ENCODE data around the gene ZNHIT6.

ZNHIT6 gene

DNA sequence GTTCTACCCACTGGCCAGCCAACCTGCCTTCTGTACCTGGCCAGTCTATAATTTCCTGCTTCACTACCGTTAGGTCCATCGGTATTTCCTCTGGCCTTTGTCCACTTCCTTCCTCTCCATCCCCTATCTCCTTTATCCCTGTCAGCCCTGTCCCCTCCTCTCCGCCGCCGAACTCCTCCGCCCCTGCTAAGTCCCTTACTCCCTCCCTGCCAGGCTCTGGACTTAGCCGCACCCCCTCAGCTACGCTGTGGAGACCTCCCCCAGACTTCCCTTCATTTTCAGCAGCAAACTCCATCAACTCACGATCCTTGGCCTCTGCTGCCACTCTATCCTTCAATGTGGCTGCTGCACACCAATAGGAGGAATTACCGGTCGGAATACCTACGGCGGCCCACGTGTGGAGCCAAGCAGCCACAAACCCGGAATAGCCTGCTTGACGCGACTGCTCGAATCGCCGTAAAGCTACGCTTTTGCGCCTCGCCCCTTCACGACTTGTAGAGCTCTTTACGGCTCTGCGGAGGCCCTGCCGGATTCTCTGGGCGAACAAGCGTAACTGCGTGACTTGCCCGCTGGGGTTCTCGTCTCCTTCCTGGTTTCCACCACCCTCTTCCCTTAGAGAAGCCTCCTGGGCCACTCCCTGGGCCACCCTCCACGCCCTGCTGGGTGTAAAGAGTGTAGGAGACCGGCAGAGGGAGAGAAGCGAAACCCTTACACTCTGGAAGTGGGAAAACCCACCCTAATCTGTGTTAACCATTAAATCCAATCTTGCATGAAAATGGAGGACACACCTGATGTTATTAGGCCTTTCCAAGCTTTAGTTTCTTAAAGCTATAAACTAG is at the start of gene ZNHIT6 (continued):
- TF ChIP-seq ZNF530 (tag by site-specific recombination; IDR thresholded peaks at IDR 0.05; ENCODE audit: low read depth) (no peak), ZBTB10 (tag by site-specific recombination; IDR thresholded peaks at IDR 0.05) (no peak), INSM2 (tag by site-specific recombination; IDR thresholded peaks at IDR 0.05) (0 out of 2 replicates have a peak, but pooled peaks have one; percentile 8), SCRT2 (tag by site-specific recombination; IDR thresholded peaks at IDR 0.05) (peak; percentile 88), ZNF600 (tag by site-specific recombination; IDR thresholded peaks at IDR 0.05) (peak; percentile 97), ZNF501 (tag by site-specific recombination; IDR thresholded peaks at IDR 0.05) (peak; percentile 98), ZNF324 (tag by site-specific recombination; IDR thresholded peaks at IDR 0.05) (peak; percentile 61; the same call in 1 of the 2 replicates)

DNA sequence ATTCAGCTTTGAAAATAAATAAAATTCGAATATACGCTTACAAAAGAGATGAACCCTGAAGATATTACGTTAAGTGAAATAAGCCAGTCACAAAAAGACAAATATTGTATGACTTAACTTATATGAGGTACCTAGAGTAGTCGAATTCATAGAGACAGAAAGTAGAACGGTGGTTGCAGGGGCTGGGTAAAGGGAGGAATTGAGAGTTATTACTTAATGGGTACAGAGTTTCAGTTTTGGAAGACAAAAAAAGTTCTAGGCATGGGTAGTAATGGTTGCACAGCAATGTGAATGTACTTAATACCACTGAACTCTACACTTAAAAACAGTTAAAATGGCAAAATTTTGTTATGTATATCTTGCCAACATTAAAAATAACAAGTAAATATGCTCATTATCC is 48.6 kb upstream of the ZNHIT6 start:
- Histone ChIP-seq H3K27ac (ENCODE audit: extremely low read depth, low read depth, low read length) (no peak overlapping the region), H3K36me3 (ENCODE audit: control insufficient read depth in 2 of 2, insufficient read depth in 1 of 2, low read length in 2 of 2) (no peaks in the 10 kb centered on the region), H3K4me1 (ENCODE audit: control insufficient read depth, insufficient read depth, low read length) (no peaks in the 10 kb centered on the region), H3K4me3 (ENCODE audit: low read depth, low read length) (no peak overlapping the region), H3K9me3 (ENCODE audit: control insufficient read depth, insufficient read depth, low read depth, low read length) (no peaks in the 10 kb centered on the region)
- ChIA-PET CTCF (interaction anchor here (1.2 kb wide), 1 partner anchor 10 kb away, joined by 3 read pairs; no protein-coding TSS in a partner anchor), POLR2A (no interaction called here)
- no peak for TF ChIP-seq ZNF146 (tag by site-specific recombination; IDR thresholded peaks at IDR 0.05)
- no peak for TF ChIP-seq ZNF596 (tag by site-specific recombination; IDR thresholded peaks at IDR 0.05)

- Histone ChIP-seq H3K4me3 (ENCODE audit: low read depth, low read length) (no peak overlapping the region), H3K27ac (ENCODE audit: extremely low read depth, low read depth, low read length) (no peak overlapping the region), H3K9me3 (ENCODE audit: control insufficient read depth, insufficient read depth, low read depth, low read length) (no peaks in the 10 kb centered on the region), H3K36me3 (ENCODE audit: control insufficient read depth in 2 of 2, insufficient read depth in 1 of 2, low read length in 2 of 2) (no peaks in the 10 kb centered on the region), H3K4me1 (ENCODE audit: control insufficient read depth, insufficient read depth, low read length) (no peaks in the 10 kb centered on the region)
- ChIA-PET POLR2A (no interaction called here), CTCF (interaction anchor here (1.3 kb wide), 1 partner anchor 13 kb away, joined by 8 read pairs; no protein-coding TSS in a partner anchor)
- no peak for TF ChIP-seq ZNF335 (tag by site-specific recombination; conservative IDR thresholded peaks at IDR 0.05)
- TF ChIP-seq ZNF561 (tag by site-specific recombination; IDR thresholded peaks at IDR 0.05; ENCODE audit: borderline replicate concordance): no peak
- no peak for TF ChIP-seq ZNF501 (tag by site-specific recombination; IDR thresholded peaks at IDR 0.05)
- TF ChIP-seq KLF9 (tag by site-specific recombination; IDR thresholded peaks at IDR 0.05; ENCODE audit: low read depth): no peak
- TF ChIP-seq ZBTB7A (tag by site-specific recombination; IDR thresholded peaks at IDR 0.05; ENCODE audit: low read depth): no peak
- no peak for TF ChIP-seq MZF1 (tag by site-specific recombination; IDR thresholded peaks at IDR 0.05; ENCODE audit: borderline replicate concordance)
- TF ChIP-seq KLF1 (tag by site-specific recombination; IDR thresholded peaks at IDR 0.05): no peak
- TF ChIP-seq ZNF350 (tag by site-specific recombination; IDR thresholded peaks at IDR 0.05): no peak
- TF ChIP-seq ZNF416 (tag by site-specific recombination; IDR thresholded peaks at IDR 0.05): no peak
- TF ChIP-seq ZNF157 (tag by site-specific recombination; IDR thresholded peaks at IDR 0.05): no peak
- TF ChIP-seq RBAK (tag by site-specific recombination; IDR thresholded peaks at IDR 0.05): no peak
- no peak for TF ChIP-seq WT1 (tag by site-specific recombination; IDR thresholded peaks at IDR 0.05)
- TF ChIP-seq, protein P1, sequence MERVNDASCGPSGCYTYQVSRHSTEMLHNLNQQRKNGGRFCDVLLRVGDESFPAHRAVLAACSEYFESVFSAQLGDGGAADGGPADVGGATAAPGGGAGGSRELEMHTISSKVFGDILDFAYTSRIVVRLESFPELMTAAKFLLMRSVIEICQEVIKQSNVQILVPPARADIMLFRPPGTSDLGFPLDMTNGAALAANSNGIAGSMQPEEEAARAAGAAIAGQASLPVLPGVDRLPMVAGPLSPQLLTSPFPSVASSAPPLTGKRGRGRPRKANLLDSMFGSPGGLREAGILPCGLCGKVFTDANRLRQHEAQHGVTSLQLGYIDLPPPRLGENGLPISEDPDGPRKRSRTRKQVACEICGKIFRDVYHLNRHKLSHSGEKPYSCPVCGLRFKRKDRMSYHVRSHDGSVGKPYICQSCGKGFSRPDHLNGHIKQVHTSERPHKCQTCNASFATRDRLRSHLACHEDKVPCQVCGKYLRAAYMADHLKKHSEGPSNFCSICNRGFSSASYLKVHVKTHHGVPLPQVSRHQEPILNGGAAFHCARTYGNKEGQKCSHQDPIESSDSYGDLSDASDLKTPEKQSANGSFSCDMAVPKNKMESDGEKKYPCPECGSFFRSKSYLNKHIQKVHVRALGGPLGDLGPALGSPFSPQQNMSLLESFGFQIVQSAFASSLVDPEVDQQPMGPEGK (tag by site-specific recombination; IDR thresholded peaks at IDR 0.05): no peak
- TF ChIP-seq ZBTB26 (tag by site-specific recombination; optimal IDR thresholded peaks at IDR 0.05): no peak
- no peak for TF ChIP-seq ZNF274 (IDR thresholded peaks at IDR 0.05; ENCODE audit: low read length)
- no peak for TF ChIP-seq ZNF274 (tag by site-specific recombination; IDR thresholded peaks at IDR 0.05; ENCODE audit: borderline replicate concordance)
Observed at GRCh38 chr1:85748120-85748519, 39.9 kb upstream of the ZNHIT6 start.
